Neural crest cell (in vitro differentiated cells): ENCODE data around the gene SLC25A27. TPM values are rescaled to one million over a fixed set of nuclear protein-coding genes. Genes with fewer than 3 reads are reported as not detected.

Experiments
- DNase-seq: peaks from one replicate; pipeline ENCODE4 v3.0.0; 2021; ENCODE audit warnings: low read depth, mixed read lengths, low spot score
- H3K27ac Mint-ChIP-seq: one replicate; pipeline ENCODE4 v1.8.0; 2021; ENCODE audit warnings: mild to moderate bottlenecking, mixed read lengths; ENCODE audit not compliant: unreplicated experiment
- H3K27me3 Mint-ChIP-seq: 2 replicates; pipeline ENCODE4 v1.8.0; 2021; ENCODE audit warnings: low read depth, mild to moderate bottlenecking, mixed read lengths
- H3K36me3 Mint-ChIP-seq: 2 replicates; pipeline ENCODE4 v1.8.0; 2021; ENCODE audit warnings: low read depth, mild to moderate bottlenecking, mixed read lengths
- H3K4me1 Mint-ChIP-seq: 2 replicates; pipeline ENCODE4 v1.8.0; 2021; ENCODE audit warnings: mixed read lengths
- H3K4me3 Mint-ChIP-seq: one replicate; pipeline ENCODE4 v1.8.0; 2021; ENCODE audit warnings: mild to moderate bottlenecking, mixed read lengths
- H3K9me3 Mint-ChIP-seq: 2 replicates; pipeline ENCODE4 v1.8.0; 2021; ENCODE audit warnings: mixed read lengths
- total RNA-seq: library from RNA; stranded (reverse); gene quantifications from 2 replicates; pipeline ENCODE4 v1.2.1, GENCODE V29; 2021
- TF ChIP-seq, protein P1 (sequence below): fragments of 200-600 bp; sonication (generic); conservative IDR thresholded peaks from 2 replicates; pipeline ENCODE4 v1.5.0; 2021; ENCODE audit warnings: antibody characterized with exemption, mild to moderate bottlenecking

Gene SLC25A27
- total RNA-seq, 1 donor from 2014 or later = 5.8 TPM

GRCh38 chr6:46715141-46715540, 62.4 kb downstream of the SLC25A27 start:
- Mint-ChIP-seq H3K27ac (no peak overlapping the region), H3K4me3 (no peak overlapping the region), H3K4me1 (no peaks in the 10 kb centered on the region), H3K27me3 (peaks cover 7% of the 10 kb centered on the region), H3K9me3 (no peaks in the 10 kb centered on the region), H3K36me3 (no peaks in the 10 kb centered on the region)
- TF ChIP-seq, protein P1, sequence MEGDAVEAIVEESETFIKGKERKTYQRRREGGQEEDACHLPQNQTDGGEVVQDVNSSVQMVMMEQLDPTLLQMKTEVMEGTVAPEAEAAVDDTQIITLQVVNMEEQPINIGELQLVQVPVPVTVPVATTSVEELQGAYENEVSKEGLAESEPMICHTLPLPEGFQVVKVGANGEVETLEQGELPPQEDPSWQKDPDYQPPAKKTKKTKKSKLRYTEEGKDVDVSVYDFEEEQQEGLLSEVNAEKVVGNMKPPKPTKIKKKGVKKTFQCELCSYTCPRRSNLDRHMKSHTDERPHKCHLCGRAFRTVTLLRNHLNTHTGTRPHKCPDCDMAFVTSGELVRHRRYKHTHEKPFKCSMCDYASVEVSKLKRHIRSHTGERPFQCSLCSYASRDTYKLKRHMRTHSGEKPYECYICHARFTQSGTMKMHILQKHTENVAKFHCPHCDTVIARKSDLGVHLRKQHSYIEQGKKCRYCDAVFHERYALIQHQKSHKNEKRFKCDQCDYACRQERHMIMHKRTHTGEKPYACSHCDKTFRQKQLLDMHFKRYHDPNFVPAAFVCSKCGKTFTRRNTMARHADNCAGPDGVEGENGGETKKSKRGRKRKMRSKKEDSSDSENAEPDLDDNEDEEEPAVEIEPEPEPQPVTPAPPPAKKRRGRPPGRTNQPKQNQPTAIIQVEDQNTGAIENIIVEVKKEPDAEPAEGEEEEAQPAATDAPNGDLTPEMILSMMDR = no peak
- no peak for DNase-seq

DNA sequence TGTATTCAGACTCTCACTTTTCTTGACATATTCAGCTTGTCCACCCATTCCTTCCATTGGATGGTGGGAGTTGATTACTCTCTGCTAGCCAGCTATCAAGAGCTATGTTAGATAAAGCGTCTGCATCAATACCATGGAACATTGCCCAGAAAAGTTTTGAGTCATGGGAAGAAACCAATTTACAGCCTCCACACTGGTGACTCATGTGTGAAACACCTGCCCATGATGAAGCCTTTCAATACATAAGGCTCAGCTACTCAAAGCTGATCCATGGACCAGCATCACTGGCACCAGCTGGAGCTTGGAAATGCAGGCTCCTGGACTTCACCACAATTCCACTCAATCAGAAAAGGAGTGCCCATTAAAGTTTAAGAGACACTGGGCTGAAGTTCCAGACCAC, 66.3 kb downstream of the SLC25A27 start:
- Mint-ChIP-seq H3K27ac (no peak overlapping the region), H3K4me1 (no peaks in the 10 kb centered on the region), H3K36me3 (no peaks in the 10 kb centered on the region), H3K27me3 (peaks cover 16% of the 10 kb centered on the region), H3K4me3 (no peak overlapping the region), H3K9me3 (no peaks in the 10 kb centered on the region)
- TF ChIP-seq, protein P1 = no peak
- DNase-seq = no peak

DNA sequence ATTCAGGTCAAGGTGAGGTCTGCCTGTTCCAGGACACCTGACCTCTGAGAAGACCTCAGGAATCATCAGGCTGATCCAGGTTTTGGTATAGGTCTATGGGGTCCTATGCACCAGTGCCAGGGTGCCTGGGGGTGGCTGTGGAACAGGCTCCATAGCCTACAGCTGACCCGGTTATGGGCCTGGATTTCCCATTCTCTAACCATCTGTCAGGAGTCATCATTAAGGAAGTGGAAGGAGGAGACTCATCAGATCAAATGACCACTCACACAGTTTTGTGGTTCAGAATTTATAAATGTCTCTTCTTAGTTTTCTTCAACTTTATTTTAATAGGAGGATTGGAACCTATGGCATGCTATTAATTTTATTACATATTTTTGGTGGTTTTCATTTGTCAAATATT, 67.6 kb downstream of the SLC25A27 start:
- no peaks in the 10 kb centered on the region for H3K36me3 Mint-ChIP-seq
- H3K27me3 Mint-ChIP-seq = peaks cover 17% of the 10 kb centered on the region
- DNase-seq = no peak
- no peaks in the 10 kb centered on the region for H3K4me1 Mint-ChIP-seq
- no peak overlapping the region for H3K27ac Mint-ChIP-seq
- TF ChIP-seq, protein P1 = no peak
- no peak overlapping the region for H3K4me3 Mint-ChIP-seq
- no peaks in the 10 kb centered on the region for H3K9me3 Mint-ChIP-seq

Other genes with a start within 250 kb of the SLC25A27 start
- gene RCAN2, start 161.5 kb upstream of the SLC25A27 start, total RNA-seq = 3.6 TPM in 2 replicates
- gene CYP39A1, start 157 bp upstream of the SLC25A27 start, total RNA-seq = 1.5 and 2.1 TPM in 2 replicates
- 0.05 and 0.16 TPM in 2 replicates for gene TDRD6, start 34.9 kb downstream of the SLC25A27 start, total RNA-seq
- 0.26 and 0.27 TPM in 2 replicates for gene PLA2G7, start 82.4 kb downstream of the SLC25A27 start, total RNA-seq
- gene ANKRD66, start 94.0 kb downstream of the SLC25A27 start, total RNA-seq = not detected in 2 replicates
- not detected in 2 replicates for gene MEP1A, start 140.4 kb downstream of the SLC25A27 start, total RNA-seq